NCI-H128 (cell line): ENCODE data around the gene MAPK6.

Experiments used
- DNase-seq: peaks from one replicate; lab custom pipeline; 2025; ENCODE audit not compliant: unreplicated experiment; lab: John Stamatoyannopoulos, UW

MAPK6 gene

GRCh38 chr15:52102463-52102862, 83.4 kb downstream of the MAPK6 start:
- DNase-seq, result no peak

GRCh38 chr15:52103217-52104207, 84.5 kb downstream of the MAPK6 start:
- DNase-seq, result no peak

GRCh38 chr15:52104532-52105004, 85.5 kb downstream of the MAPK6 start:
- DNase-seq, result no peak

GRCh38 chr15:52105846-52106245, 86.8 kb downstream of the MAPK6 start:
- no peak for DNase-seq

- no peak for DNase-seq
Measured at GRCh38 chr15:52106641-52107040, 87.6 kb downstream of the MAPK6 start.

GRCh38 chr15:52107238-52107637, 88.2 kb downstream of the MAPK6 start:
- DNase-seq, result no peak

GRCh38 chr15:52109559-52110451, 90.8 kb downstream of the MAPK6 start:
- DNase-seq, result no peak

- DNase-seq, result no peak
Measured at GRCh38 chr15:52111517-52112202, 92.6 kb downstream of the MAPK6 start.

GRCh38 chr15:52112203-52112750, 93.3 kb downstream of the MAPK6 start:
- no peak for DNase-seq

GRCh38 chr15:52113235-52113634, 94.2 kb downstream of the MAPK6 start:
- no peak for DNase-seq

GRCh38 chr15:52113708-52114107, 94.7 kb downstream of the MAPK6 start:
- DNase-seq, result no peak

GRCh38 chr15:52114261-52115055, 95.4 kb downstream of the MAPK6 start:
- DNase-seq, result no peak

GRCh38 chr15:52115598-52116427, 96.8 kb downstream of the MAPK6 start:
- DNase-seq, result no peak
